ENCODE data around the gene URGCP. TPM values are rescaled to one million over a fixed set of nuclear protein-coding genes. Genes with fewer than 3 reads are reported as not detected.

URGCP gene
- total RNA-seq, 1 experiment from 2014 or later, result 19.5 TPM

GRCh38 chr7:43937444-43937843 is 31.0 kb upstream of the URGCP start:
- H3K4me3 Mint-ChIP-seq, result no peak overlapping the region

More at GRCh38 chr7:43937444-43937843, 31.0 kb upstream of the URGCP start:
- TF ChIP-seq CBFB (CRISPR knock-in tag; IDR thresholded peaks at IDR 0.05; ENCODE audit: low read depth) (no peak), HMGXB4 (CRISPR knock-in tag; IDR thresholded peaks at IDR 0.05) (no peak), ZNF121 (CRISPR knock-in tag; IDR thresholded peaks at IDR 0.05) (no peak), SOX15 (CRISPR knock-in tag; IDR thresholded peaks at IDR 0.05) (no peak), HMGA2 (CRISPR knock-in tag; IDR thresholded peaks at IDR 0.05) (no peak), ERG (CRISPR knock-in tag; IDR thresholded peaks at IDR 0.05) (no peak), ZSCAN18 (CRISPR knock-in tag; IDR thresholded peaks at IDR 0.05) (no peak), NR2C2 (CRISPR knock-in tag; IDR thresholded peaks at IDR 0.05) (no peak), AFF4 (CRISPR knock-in tag; IDR thresholded peaks at IDR 0.05; ENCODE audit: borderline replicate concordance) (no peak), USF1 (CRISPR knock-in tag; IDR thresholded peaks at IDR 0.05) (no peak)
- Mint-ChIP-seq H3K27ac (no peak overlapping the region), H3K27me3 (ENCODE audit: low read depth) (no peaks in the 10 kb centered on the region; the same call in 1 of the 2 replicates), H3K9me3 (no peaks in the 10 kb centered on the region), H3K36me3 (no peaks in the 10 kb centered on the region), H3K4me1 (no peaks in the 10 kb centered on the region)
- ChIA-PET CTCF (no interaction called here), POLR2A (no interaction called here)
- DNase-seq (ENCODE audit: low spot score), result no peak
- no peak for ATAC-seq

Measured in WTC11 (cell line).